ENCODE data around the gene TRIO. TPM values are rescaled to one million over a fixed set of nuclear protein-coding genes. Genes with fewer than 3 reads are reported as not detected.

The TRIO gene
- polyA plus RNA-seq, 3 donors: 1.7 to 45.8 (median 2.1) TPM

DNA sequence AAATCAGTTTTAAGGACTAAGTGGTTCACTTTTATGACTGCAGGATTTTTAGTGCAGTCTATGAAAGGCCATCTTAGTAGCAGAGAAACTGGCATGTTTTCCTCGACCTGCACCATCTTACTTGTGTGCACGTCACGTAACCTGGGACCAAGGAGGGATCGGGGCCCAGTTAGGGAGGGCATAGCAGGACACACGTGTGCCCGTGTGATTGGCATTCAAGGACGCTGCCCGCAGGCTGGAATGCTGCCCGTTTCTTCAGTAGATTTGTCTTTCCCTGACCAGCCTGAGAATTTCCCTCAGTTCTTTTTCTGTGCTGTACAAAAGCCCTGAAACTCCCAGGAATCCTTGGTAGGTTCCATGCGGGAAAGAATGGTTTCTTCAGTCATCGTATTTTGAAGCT is 196.3 kb downstream of the TRIO start:
- H3K27ac Mint-ChIP-seq: no peak overlapping the region
- Histone ChIP-seq H3K4me1 (ENCODE audit: control insufficient read depth in 1 of 2, insufficient read depth in 2 of 2, low read length in 2 of 2) (peaks cover 42 to 45% of the 10 kb centered on the region in 2 donors), H3K4me2 (replicated peaks; ENCODE audit: extremely low read depth, low read length, poor library complexity, severe bottlenecking) (no peak overlapping the region), H3K79me2 (ENCODE audit: insufficient read depth, low read length) (peaks cover 14% of the 10 kb centered on the region), H4K20me1 (ENCODE audit: insufficient read depth, low read length) (no peaks in the 10 kb centered on the region), H3K27ac (ENCODE audit: low read depth in 1 of 2, low read length in 2 of 2) (no peak overlapping the region), H3K4me3 (replicated peaks in 1 of 3; ENCODE audit: low read depth in 2 of 3, low read length in 3 of 3) (no peak overlapping the region), H2AFZ (ENCODE audit: insufficient read depth, low read depth, low read length, poor library complexity, severe bottlenecking) (no peak overlapping the region), H3K9me3 (replicated peaks in 1 of 2; ENCODE audit: control insufficient read depth in 1 of 2, insufficient read depth in 1 of 2, low read length in 2 of 2) (no peaks in the 10 kb centered on the region), H3K9ac (ENCODE audit: insufficient read depth, low read length, poor library complexity, severe bottlenecking) (no peak overlapping the region), H3K36me3 (replicated peaks in 1 of 2; ENCODE audit: control insufficient read depth in 1 of 2, insufficient read depth in 2 of 2, low read length in 2 of 2) (peaks cover 43 to 54% of the 10 kb centered on the region in 2 donors), H3K27me3 (ENCODE audit: control insufficient read depth in 2 of 2, insufficient read depth in 2 of 2, low read length in 2 of 2) (no peaks in the 10 kb centered on the region)
- peaks cover 43% of the 10 kb centered on the region for H3K4me1 Mint-ChIP-seq
- no peak for DNase-seq
- no peaks in the 10 kb centered on the region for H3K9me3 Mint-ChIP-seq
- peaks cover 0 to 2% (median 0%) of the 10 kb centered on the region in 3 donors for H3K27me3 Mint-ChIP-seq (ENCODE audit: low read depth in 3 of 3)
- H3K36me3 Mint-ChIP-seq: peaks cover 47 to 49% of the 10 kb centered on the region in 2 donors
- H3K4me3 Mint-ChIP-seq: no peak overlapping the region
- 97% methylated on average over 11 of the region's 11 CpGs for WGBS (ENCODE audit: insufficient coverage)
- intact Hi-C loops (cut with micrococcal nuclease): loop anchor here in 1 of 2 donors (10.0 kb wide), 1 partner anchor 255 kb away; no protein-coding TSS in a partner anchor
- TF ChIP-seq CTCF (IDR thresholded peaks at IDR 0.05): no peak

GRCh38 chr5:14341571-14342230 is 198.6 kb downstream of the TRIO start:
- WGBS (ENCODE audit: insufficient coverage): 68% methylated on average over 3 of the region's 4 CpGs
- Histone ChIP-seq H3K27ac (ENCODE audit: low read depth in 1 of 2, low read length in 2 of 2) (peak overlapping the region; percentile 77 to 86), H4K20me1 (ENCODE audit: insufficient read depth, low read length) (no peaks in the 10 kb centered on the region), H2AFZ (ENCODE audit: insufficient read depth, low read depth, low read length, poor library complexity, severe bottlenecking) (peak overlapping the region; percentile 31), H3K9ac (ENCODE audit: insufficient read depth, low read length, poor library complexity, severe bottlenecking) (peak overlapping the region; percentile 47), H3K79me2 (ENCODE audit: insufficient read depth, low read length) (peaks cover 9% of the 10 kb centered on the region), H3K4me2 (replicated peaks; ENCODE audit: extremely low read depth, low read length, poor library complexity, severe bottlenecking) (peak overlapping the region; percentile 66), H3K27me3 (ENCODE audit: control insufficient read depth in 2 of 2, insufficient read depth in 2 of 2, low read length in 2 of 2) (no peaks in the 10 kb centered on the region), H3K36me3 (replicated peaks in 1 of 2; ENCODE audit: control insufficient read depth in 1 of 2, insufficient read depth in 2 of 2, low read length in 2 of 2) (peaks cover 31 to 57% of the 10 kb centered on the region in 2 donors), H3K4me1 (ENCODE audit: control insufficient read depth in 1 of 2, insufficient read depth in 2 of 2, low read length in 2 of 2) (peaks cover 42 to 45% of the 10 kb centered on the region in 2 donors), H3K4me3 (replicated peaks in 1 of 3; ENCODE audit: low read depth in 2 of 3, low read length in 3 of 3) (peak overlapping the region in 1 of 3 experiments; percentile 47), H3K9me3 (replicated peaks in 1 of 2; ENCODE audit: control insufficient read depth in 1 of 2, insufficient read depth in 1 of 2, low read length in 2 of 2) (no peaks in the 10 kb centered on the region)
- Mint-ChIP-seq H3K4me1 (peaks cover 44% of the 10 kb centered on the region), H3K4me3 (peak overlapping the region; percentile 51 to 61), H3K9me3 (no peaks in the 10 kb centered on the region), H3K27ac (peak overlapping the region; percentile 63 to 97 (median 93)), H3K36me3 (peaks cover 44 to 53% of the 10 kb centered on the region in 2 donors), H3K27me3 (ENCODE audit: low read depth in 3 of 3) (peaks cover 0 to 2% (median 0%) of the 10 kb centered on the region in 3 donors)
- intact Hi-C loops (cut with micrococcal nuclease): no loop called here
- TF ChIP-seq CTCF (IDR thresholded peaks at IDR 0.05): no peak
- DNase-seq: peak; percentile 22 to 48 (median 34)

Measured in CD14-positive monocyte (primary cell).